Left lung (tissue), 10 donors: ENCODE data around the gene SETD5. TPM values are rescaled to one million over a fixed set of nuclear protein-coding genes. Genes with fewer than 3 reads are reported as not detected.
A peak's percentile ranks its signal among the peaks of the same experiment; 100 is the strongest.

Experiments
- ATAC-seq: fragments of 200-7000 bp; cut with Tn5 transposase; one replicate; pipeline ENCODE4 v1.9.1; 2020; ENCODE audit warnings: moderate library complexity
- DNase-seq, 4 donors: peaks; one replicate each; pipeline ENCODE4 v3.0.0-alpha.2; 2013 to 2020
- H3K27ac ChIP-seq, 2 donors: fragments of 200-600 bp; sonication (generic) in 1 of 2; one replicate each; pipeline versions ENCODE4 v1.5.0 to v1.8.0; 2020 to 2021
- H3K27me3 ChIP-seq, 2 donors: fragments of 200-600 bp; sonication (generic) in 1 of 2; one replicate each; pipeline versions ENCODE4 v1.5.0 to v1.8.0; 2020 to 2021
- H3K36me3 ChIP-seq, 2 donors: fragments of 200-600 bp; sonication (generic) in 1 of 2; one replicate each; pipeline versions ENCODE4 v1.5.0 to v1.8.0; 2020 to 2021
- H3K4me1 ChIP-seq, 2 donors: fragments of 200-600 bp; one replicate each; pipeline ENCODE4 v1.8.0; 2021
- H3K4me3 ChIP-seq, 2 donors: fragments of 200-600 bp; sonication (generic) in 1 of 2; one replicate each; pipeline versions ENCODE4 v1.5.0 to v1.8.0; 2020 to 2021; ENCODE audit warnings: mild to moderate bottlenecking in 1 of 2
- H3K9me3 ChIP-seq, 2 donors: fragments of 200-600 bp; sonication (generic) in 1 of 2; one replicate each; pipeline versions ENCODE4 v1.5.0 to v1.8.0; 2020 to 2021
- intact Hi-C, 2 donors: fragments of 100-400 bp; cut with DNase I; formaldehyde crosslinking; loops; one replicate each; pipeline versions ENCODE4 v1.11.2 to v1.14.2; 2022
- polyA plus RNA-seq, 6 donors: library from polyadenylated mRNA; unstranded; fragments of 120-200 nt; gene quantifications; one replicate each; pipeline ENCODE4 v1.2.1, GENCODE V29; 2013; ENCODE audit not compliant: insufficient read length in 6 of 6
- total RNA-seq, 2 donors: library from RNA; stranded (reverse); fragmentation: NEBNext Ultra II Directional; extraction: Animal tissue kit (Norgen Biotek cat#: 25700); gene quantifications; one replicate each; pipeline ENCODE4 v1.2.1, GENCODE V29; 2021
- TF ChIP-seq, protein P1 (sequence below), 2 donors: fragments of 200-600 bp; sonication (generic) in 1 of 2; IDR thresholded peaks; one replicate each; pipeline versions ENCODE4 v1.5.0 to v1.8.0; 2021; ENCODE audit warnings: antibody characterized with exemption in 2 of 2
- donor health status: DM: no; HTN: yes; CAD: no.
- donor health status: DM: no; HTN: no; CAD: no.

SETD5 gene
- total and polyA plus RNA-seq, 8 donors: 82.2 to 195 (median 177) TPM

- Histone ChIP-seq H3K27ac (peak overlapping the region in 1 of 2 donors; percentile 14), H3K9me3 (no peaks in the 10 kb centered on the region), H3K27me3 (no peaks in the 10 kb centered on the region), H3K4me1 (peaks cover 51 to 88% of the 10 kb centered on the region in 2 donors), H3K36me3 (no peaks in the 10 kb centered on the region), H3K4me3 (no peak overlapping the region)
- intact Hi-C loops: no loop called here
- TF ChIP-seq, protein P1, sequence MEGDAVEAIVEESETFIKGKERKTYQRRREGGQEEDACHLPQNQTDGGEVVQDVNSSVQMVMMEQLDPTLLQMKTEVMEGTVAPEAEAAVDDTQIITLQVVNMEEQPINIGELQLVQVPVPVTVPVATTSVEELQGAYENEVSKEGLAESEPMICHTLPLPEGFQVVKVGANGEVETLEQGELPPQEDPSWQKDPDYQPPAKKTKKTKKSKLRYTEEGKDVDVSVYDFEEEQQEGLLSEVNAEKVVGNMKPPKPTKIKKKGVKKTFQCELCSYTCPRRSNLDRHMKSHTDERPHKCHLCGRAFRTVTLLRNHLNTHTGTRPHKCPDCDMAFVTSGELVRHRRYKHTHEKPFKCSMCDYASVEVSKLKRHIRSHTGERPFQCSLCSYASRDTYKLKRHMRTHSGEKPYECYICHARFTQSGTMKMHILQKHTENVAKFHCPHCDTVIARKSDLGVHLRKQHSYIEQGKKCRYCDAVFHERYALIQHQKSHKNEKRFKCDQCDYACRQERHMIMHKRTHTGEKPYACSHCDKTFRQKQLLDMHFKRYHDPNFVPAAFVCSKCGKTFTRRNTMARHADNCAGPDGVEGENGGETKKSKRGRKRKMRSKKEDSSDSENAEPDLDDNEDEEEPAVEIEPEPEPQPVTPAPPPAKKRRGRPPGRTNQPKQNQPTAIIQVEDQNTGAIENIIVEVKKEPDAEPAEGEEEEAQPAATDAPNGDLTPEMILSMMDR (IDR thresholded peaks at IDR 0.05): no peak
- ATAC-seq (no peak), DNase-seq (peak in 2 of 4 donors; percentile 37 to 48)
Measured at GRCh38 chr3:9402410-9403228, 5.2 kb downstream of the SETD5 start.

GRCh38 chr3:9403463-9403862 is 6.0 kb downstream of the SETD5 start:
- DNase-seq (no peak), ATAC-seq (no peak)
- no peak overlapping the region for H3K27ac ChIP-seq
- H3K4me3 ChIP-seq: no peak overlapping the region
- no peaks in the 10 kb centered on the region for H3K27me3 ChIP-seq
- intact Hi-C loops: no loop called here
- TF ChIP-seq, protein P1 (IDR thresholded peaks at IDR 0.05): no peak
- peaks cover 54 to 96% of the 10 kb centered on the region in 2 donors for H3K4me1 ChIP-seq
- H3K9me3 ChIP-seq: no peaks in the 10 kb centered on the region
- H3K36me3 ChIP-seq: no peaks in the 10 kb centered on the region

GRCh38 chr3:9404680-9405079 is 7.3 kb downstream of the SETD5 start:
- intact Hi-C loops: no loop called here
- Histone ChIP-seq H3K36me3 (no peaks in the 10 kb centered on the region), H3K27ac (no peak overlapping the region), H3K4me1 (peaks cover 55 to 97% of the 10 kb centered on the region in 2 donors), H3K27me3 (no peaks in the 10 kb centered on the region), H3K4me3 (no peak overlapping the region), H3K9me3 (no peaks in the 10 kb centered on the region)
- TF ChIP-seq, protein P1 (IDR thresholded peaks at IDR 0.05): no peak
- no peak for ATAC-seq
- DNase-seq: no peak

DNA sequence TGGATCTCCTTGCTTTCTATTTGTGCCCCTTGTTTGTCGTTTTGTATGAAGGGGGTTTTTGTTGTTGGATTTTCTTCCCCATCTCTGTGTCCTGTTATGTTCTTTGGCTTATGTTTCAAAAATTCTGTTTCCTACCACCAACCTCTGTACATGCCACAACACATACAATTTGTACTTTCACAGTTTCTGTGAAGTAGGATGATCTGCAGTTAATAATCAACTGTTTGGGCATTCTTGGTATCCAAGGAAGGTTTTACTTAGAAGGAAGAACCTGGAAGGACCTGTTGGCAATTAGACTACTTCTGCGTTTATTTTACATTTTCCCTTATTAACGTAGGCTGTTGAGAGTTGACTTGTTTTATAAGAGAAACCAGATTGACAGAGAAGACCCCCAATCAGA is 8.3 kb downstream of the SETD5 start:
- Histone ChIP-seq H3K4me1 (peaks cover 46 to 97% of the 10 kb centered on the region in 2 donors), H3K9me3 (no peaks in the 10 kb centered on the region)
- intact Hi-C loops: no loop called here

More for the DNA sequence above, 8.3 kb downstream of the SETD5 start:
- no peak for ATAC-seq
- H3K27ac ChIP-seq: no peak overlapping the region
- no peak overlapping the region for H3K4me3 ChIP-seq
- TF ChIP-seq, protein P1 (IDR thresholded peaks at IDR 0.05): no peak
- no peaks in the 10 kb centered on the region for H3K36me3 ChIP-seq
- no peak for DNase-seq
- H3K27me3 ChIP-seq: no peaks in the 10 kb centered on the region
